TTC549 (cell line): ENCODE data around the gene TRMO.

Experiments
- FAIRE-seq: peaks from 2 replicates; lab custom pipeline; 2012; peaks lifted over from hg19 to GRCh38; lab: Jason Lieb, UNC

Gene TRMO

GRCh38 chr9:97858826-97859225 lies 63.5 kb downstream of the TRMO start:
- FAIRE-seq = no peak

DNA sequence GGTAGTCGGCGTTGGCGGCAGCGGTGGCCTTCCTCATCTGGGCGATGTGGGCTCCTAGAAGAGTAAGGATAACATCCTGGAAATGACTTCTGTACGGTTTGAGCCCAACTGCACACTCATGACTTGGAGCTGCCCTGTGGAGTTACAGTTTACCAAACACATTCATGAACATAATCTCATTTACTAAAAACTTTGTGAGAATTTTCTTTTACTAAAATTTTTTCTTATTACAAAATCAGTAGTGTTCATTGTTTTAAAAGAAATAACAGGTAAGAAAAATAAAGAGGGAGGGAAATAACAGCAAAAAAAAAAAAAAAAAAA lies 63.9 kb downstream of the TRMO start:
- no peak for FAIRE-seq

- FAIRE-seq = no peak
Observed at GRCh38 chr9:97857606-97858392, 64.5 kb downstream of the TRMO start.

- FAIRE-seq = no peak
Observed at GRCh38 chr9:97856857-97857605, 65.3 kb downstream of the TRMO start.

DNA sequence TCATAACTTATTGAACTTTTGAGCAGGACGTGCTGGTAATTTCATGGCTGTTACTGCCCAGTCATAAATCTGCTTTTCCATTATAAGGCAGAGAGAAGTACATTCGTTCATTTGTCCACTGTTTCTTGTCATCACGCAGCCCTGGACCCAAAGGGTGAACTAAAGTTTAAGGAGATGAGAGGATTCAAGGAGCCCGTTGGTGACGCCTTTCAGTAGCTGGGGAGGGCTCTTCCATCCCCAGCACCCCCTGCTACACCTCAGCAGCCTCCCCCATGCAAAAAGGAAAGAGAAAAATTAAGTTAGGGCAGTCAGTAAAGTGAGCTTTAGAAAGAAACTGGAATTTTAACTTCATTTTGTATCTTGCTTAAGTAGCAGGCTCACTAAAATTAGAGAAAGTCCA lies 66.4 kb downstream of the TRMO start:
- FAIRE-seq = no peak

DNA sequence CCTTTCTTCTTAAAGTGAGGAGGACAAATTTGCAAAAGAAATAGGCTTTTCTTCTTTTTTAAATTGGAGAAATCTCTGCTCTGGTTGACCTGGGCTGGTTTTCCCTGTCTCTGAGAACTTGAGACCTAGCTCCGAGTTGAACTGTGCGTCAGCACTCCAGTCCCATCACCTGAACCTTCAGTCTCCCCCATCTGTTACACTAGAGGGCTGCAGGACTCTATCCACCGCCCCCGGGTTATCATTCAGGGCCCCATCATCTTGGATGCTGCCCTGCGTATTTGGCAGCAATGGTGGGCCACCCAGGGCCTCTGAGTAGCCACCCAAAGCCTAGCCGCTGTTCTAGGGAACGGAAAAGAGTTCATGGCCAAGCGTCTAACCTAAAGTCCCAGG lies 66.8 kb downstream of the TRMO start:
- no peak for FAIRE-seq

DNA sequence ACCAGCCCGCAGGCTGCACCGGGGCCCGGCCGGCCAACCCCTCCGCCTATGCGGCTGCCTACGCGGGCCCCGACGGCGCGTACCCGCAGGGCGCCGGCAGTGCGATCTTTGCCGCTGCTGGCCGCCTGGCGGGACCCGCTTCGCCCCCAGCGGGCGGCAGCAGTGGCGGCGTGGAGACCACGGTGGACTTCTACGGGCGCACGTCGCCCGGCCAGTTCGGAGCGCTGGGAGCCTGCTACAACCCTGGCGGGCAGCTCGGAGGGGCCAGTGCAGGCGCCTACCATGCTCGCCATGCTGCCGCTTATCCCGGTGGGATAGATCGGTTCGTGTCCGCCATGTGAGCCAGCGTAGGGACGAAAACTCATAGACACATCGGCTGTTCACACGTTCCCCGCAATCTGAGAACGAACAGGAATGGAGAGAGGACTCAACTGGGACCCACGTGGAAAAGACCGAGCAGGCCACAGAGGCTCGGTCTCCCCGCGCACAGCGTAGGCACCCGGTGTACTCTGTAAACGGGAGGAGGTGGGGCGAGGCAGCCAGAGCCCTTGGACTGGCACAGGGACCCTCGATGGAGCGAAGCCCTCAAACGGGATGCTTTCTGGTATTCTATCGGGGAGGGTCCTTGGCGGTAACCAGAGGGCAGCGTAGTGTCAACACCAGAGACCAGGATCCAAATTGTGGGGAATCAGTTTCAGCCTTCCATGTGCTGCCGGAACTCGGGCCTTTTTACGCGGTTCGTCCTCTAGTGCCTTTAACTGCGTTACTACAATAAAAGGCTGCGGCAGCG lies 67.4 kb downstream of the TRMO start:
- no peak for FAIRE-seq
